HG03095 (cell line): ENCODE results near the gene TSPAN32.
"Not testable (repeated sequence)": the region's sequence is repeated elsewhere in the genome, so short reads cannot be mapped to it uniquely, and the experiment has no call there.

Experiments
- ATAC-seq: cut with Tn5 transposase; IDR thresholded peaks from one replicate; pipeline ENCODE4 v1.9.1; 2021; ENCODE audit warnings: moderate library complexity; ENCODE audit not compliant: unreplicated experiment

TSPAN32 gene

GRCh38 chr11:2362414-2362813 is 60.6 kb downstream of the TSPAN32 start:
- ATAC-seq, result no peak

GRCh38 chr11:2363130-2363529 is 61.3 kb downstream of the TSPAN32 start:
- no peak for ATAC-seq

- ATAC-seq, result no peak
Measured at GRCh38 chr11:2363577-2364370, 62.0 kb downstream of the TSPAN32 start.

- not testable (repeated sequence) for ATAC-seq
Measured at GRCh38 chr11:2364386-2364785, 62.6 kb downstream of the TSPAN32 start.

- no peak for ATAC-seq
Measured at GRCh38 chr11:2365571-2366210, 63.9 kb downstream of the TSPAN32 start.

- no peak for ATAC-seq
Measured at GRCh38 chr11:2366276-2366675, 64.5 kb downstream of the TSPAN32 start.

GRCh38 chr11:2366733-2367132 is 64.9 kb downstream of the TSPAN32 start:
- ATAC-seq, result no peak

GRCh38 chr11:2367266-2368160 is 65.7 kb downstream of the TSPAN32 start:
- ATAC-seq, result no peak
